ENCODE measurements around the gene CKS2.

DNA sequence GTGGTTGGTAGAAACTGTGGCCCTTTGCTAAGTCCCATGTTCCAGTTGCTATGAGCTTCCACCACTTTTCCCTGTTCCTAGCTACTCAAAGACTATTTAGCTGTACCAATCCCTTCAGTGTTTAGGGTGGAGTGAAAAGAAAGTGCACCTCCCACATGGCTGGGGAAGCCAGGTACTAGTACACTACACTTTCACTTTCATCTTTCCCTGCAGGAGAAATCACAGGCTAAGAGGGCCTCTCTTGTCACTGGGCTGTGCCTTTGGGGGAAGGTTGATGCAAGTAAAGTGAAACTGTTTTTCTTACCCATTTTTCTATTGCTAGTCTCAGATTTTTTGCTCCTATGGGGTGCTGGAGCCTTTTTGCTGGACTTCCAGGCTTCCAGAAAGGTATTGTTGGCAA lies 33.5 kb upstream of the CKS2 start:
- TF ChIP-seq, protein P1, sequence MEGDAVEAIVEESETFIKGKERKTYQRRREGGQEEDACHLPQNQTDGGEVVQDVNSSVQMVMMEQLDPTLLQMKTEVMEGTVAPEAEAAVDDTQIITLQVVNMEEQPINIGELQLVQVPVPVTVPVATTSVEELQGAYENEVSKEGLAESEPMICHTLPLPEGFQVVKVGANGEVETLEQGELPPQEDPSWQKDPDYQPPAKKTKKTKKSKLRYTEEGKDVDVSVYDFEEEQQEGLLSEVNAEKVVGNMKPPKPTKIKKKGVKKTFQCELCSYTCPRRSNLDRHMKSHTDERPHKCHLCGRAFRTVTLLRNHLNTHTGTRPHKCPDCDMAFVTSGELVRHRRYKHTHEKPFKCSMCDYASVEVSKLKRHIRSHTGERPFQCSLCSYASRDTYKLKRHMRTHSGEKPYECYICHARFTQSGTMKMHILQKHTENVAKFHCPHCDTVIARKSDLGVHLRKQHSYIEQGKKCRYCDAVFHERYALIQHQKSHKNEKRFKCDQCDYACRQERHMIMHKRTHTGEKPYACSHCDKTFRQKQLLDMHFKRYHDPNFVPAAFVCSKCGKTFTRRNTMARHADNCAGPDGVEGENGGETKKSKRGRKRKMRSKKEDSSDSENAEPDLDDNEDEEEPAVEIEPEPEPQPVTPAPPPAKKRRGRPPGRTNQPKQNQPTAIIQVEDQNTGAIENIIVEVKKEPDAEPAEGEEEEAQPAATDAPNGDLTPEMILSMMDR (IDR thresholded peaks at IDR 0.05): no peak
- TF ChIP-seq POLR2A (IDR thresholded peaks at IDR 0.05): no peak

All from suprapubic skin (tissue), 3 donors.